Astrocyte (in vitro differentiated cells and primary cell): Measurements from ENCODE around the gene BLOC1S3. TPM values are rescaled to one million over a fixed set of nuclear protein-coding genes. Genes with fewer than 3 reads are reported as not detected.
A peak's percentile ranks its signal among the peaks of the same experiment; 100 is the strongest.

ENCODE experiments used
- DNase-seq: peaks from one replicate; pipeline ENCODE4 v3.0.0-alpha.2; 2010; ENCODE audit warnings: low read depth
- FAIRE-seq: peaks from 2 replicates; lab custom pipeline; 2011; peaks lifted over from hg19 to GRCh38; lab: Jason Lieb, UNC
- H2AFZ ChIP-seq: 2 replicates; pipeline ENCODE4 v1.6.0; 2012; ENCODE audit warnings: low read depth, low read length, inconsistent platforms
- H3K27ac ChIP-seq: 2 replicates; pipeline ENCODE4 v1.5.1; 2011; ENCODE audit warnings: low read depth, low read length, inconsistent platforms
- H3K27me3 ChIP-seq: 2 replicates; pipeline ENCODE4 v1.6.0; 2011; ENCODE audit warnings: low read length, inconsistent platforms; ENCODE audit not compliant: insufficient read depth
- H3K36me3 ChIP-seq: 2 replicates; pipeline ENCODE4 v1.5.1; 2011; ENCODE audit warnings: low read length, inconsistent platforms; ENCODE audit not compliant: insufficient read depth
- H3K4me1 ChIP-seq: 2 replicates; pipeline ENCODE4 v1.5.1; 2011; ENCODE audit warnings: low read length, inconsistent platforms; ENCODE audit not compliant: insufficient read depth
- H3K4me2 ChIP-seq: 2 replicates; pipeline ENCODE4 v1.6.0; 2012; ENCODE audit warnings: low read length, inconsistent platforms
- H3K4me3 ChIP-seq: 2 replicates; pipeline ENCODE4 v1.5.1; 2011; ENCODE audit warnings: low read depth, mild to moderate bottlenecking, low read length, inconsistent platforms; ENCODE audit not compliant: insufficient read depth
- H3K79me2 ChIP-seq: 2 replicates; pipeline ENCODE4 v1.6.0; 2012; ENCODE audit warnings: mild to moderate bottlenecking, low read length, inconsistent platforms; ENCODE audit not compliant: insufficient read depth
- H3K9ac ChIP-seq: 2 replicates; pipeline ENCODE4 v1.6.0; 2012; ENCODE audit warnings: mild to moderate bottlenecking, low read length, inconsistent platforms
- H3K9me3 ChIP-seq: 2 replicates; pipeline ENCODE4 v1.5.1; 2012; ENCODE audit warnings: low read depth, mild to moderate bottlenecking, low read length, inconsistent platforms; ENCODE audit not compliant: insufficient read depth
- H4K20me1 ChIP-seq: 2 replicates; pipeline ENCODE4 v1.6.0; 2012; ENCODE audit warnings: low read length, inconsistent platforms; ENCODE audit not compliant: insufficient read depth
- H3K27ac Mint-ChIP-seq: one replicate; pipeline ENCODE4 v1.8.0; 2021; ENCODE audit warnings: mild to moderate bottlenecking, mixed read lengths; ENCODE audit not compliant: unreplicated experiment
- H3K27me3 Mint-ChIP-seq: one replicate; pipeline ENCODE4 v1.8.0; 2021; ENCODE audit warnings: low read depth, mixed read lengths; ENCODE audit not compliant: unreplicated experiment
- H3K36me3 Mint-ChIP-seq: one replicate; pipeline ENCODE4 v1.8.0; 2021; ENCODE audit warnings: low read depth, mixed read lengths; ENCODE audit not compliant: unreplicated experiment
- H3K4me1 Mint-ChIP-seq: one replicate; pipeline ENCODE4 v1.8.0; 2021; ENCODE audit warnings: low read depth, mixed read lengths; ENCODE audit not compliant: unreplicated experiment
- H3K4me3 Mint-ChIP-seq: one replicate; pipeline ENCODE4 v1.8.0; 2021; ENCODE audit warnings: mild to moderate bottlenecking, moderate library complexity, mixed read lengths; ENCODE audit not compliant: unreplicated experiment
- H3K9me3 Mint-ChIP-seq: one replicate; pipeline ENCODE4 v1.8.0; 2021; ENCODE audit warnings: mild to moderate bottlenecking, mixed read lengths; ENCODE audit not compliant: unreplicated experiment
- CTCF ChIP-seq: IDR thresholded peaks from 2 replicates; pipeline ENCODE4 v1.5.1; 2011; ENCODE audit warnings: low read depth, mild to moderate bottlenecking, inconsistent platforms, low read length, moderate library complexity; ENCODE audit not compliant: insufficient read depth
- EZH2 ChIP-seq: IDR thresholded peaks from 2 replicates; pipeline ENCODE4 v1.6.1; 2012; ENCODE audit warnings: mild to moderate bottlenecking, low read length, inconsistent platforms; ENCODE audit not compliant: insufficient read depth
- total RNA-seq: library from RNA; stranded (reverse); gene quantifications from 2 replicates; pipeline ENCODE4 v1.2.1, GENCODE V29; 2021

Gene BLOC1S3
- total RNA-seq, 1 donor from 2014 or later: 14.5 TPM

GRCh38 chr19:45141203-45141900 is 37.2 kb upstream of the BLOC1S3 start:
- FAIRE-seq (no peak), DNase-seq (no peak)
- Histone ChIP-seq H3K4me3 (no peak overlapping the region), H3K9ac (no peak overlapping the region), H3K36me3 (peaks cover 3% of the 10 kb centered on the region), H3K4me2 (no peak overlapping the region), H3K27ac (no peak overlapping the region), H3K9me3 (no peaks in the 10 kb centered on the region), H3K27me3 (no peaks in the 10 kb centered on the region), H2AFZ (no peak overlapping the region), H3K79me2 (peaks cover 22% of the 10 kb centered on the region), H4K20me1 (peaks cover 36% of the 10 kb centered on the region), H3K4me1 (no peaks in the 10 kb centered on the region)
- Mint-ChIP-seq H3K27me3 (no peaks in the 10 kb centered on the region), H3K27ac (no peak overlapping the region), H3K36me3 (peaks cover 7% of the 10 kb centered on the region), H3K4me3 (no peak overlapping the region), H3K4me1 (peaks cover 12% of the 10 kb centered on the region), H3K9me3 (no peaks in the 10 kb centered on the region)
- TF ChIP-seq CTCF (no peak), EZH2 (no peak)

- Histone ChIP-seq H3K27me3 (no peaks in the 10 kb centered on the region), H3K4me2 (no peak overlapping the region), H3K9me3 (no peaks in the 10 kb centered on the region), H3K79me2 (peaks cover 14% of the 10 kb centered on the region), H2AFZ (no peak overlapping the region), H3K36me3 (peaks cover 3% of the 10 kb centered on the region), H3K4me1 (no peaks in the 10 kb centered on the region), H3K4me3 (no peak overlapping the region), H4K20me1 (peaks cover 28% of the 10 kb centered on the region), H3K9ac (no peak overlapping the region), H3K27ac (no peak overlapping the region)
- Mint-ChIP-seq H3K27ac (no peak overlapping the region), H3K4me3 (no peak overlapping the region), H3K9me3 (no peaks in the 10 kb centered on the region), H3K27me3 (no peaks in the 10 kb centered on the region), H3K36me3 (peaks cover 7% of the 10 kb centered on the region), H3K4me1 (peaks cover 6% of the 10 kb centered on the region)
- no peak for DNase-seq
- TF ChIP-seq EZH2: no peak
- no peak for TF ChIP-seq CTCF
- FAIRE-seq: no peak
Measured at GRCh38 chr19:45142016-45142725, 36.4 kb upstream of the BLOC1S3 start.

- no peak for DNase-seq
- no peaks in the 10 kb centered on the region for H3K27me3 ChIP-seq
- peaks cover 7% of the 10 kb centered on the region for H3K36me3 Mint-ChIP-seq
- H4K20me1 ChIP-seq: peaks cover 23% of the 10 kb centered on the region
- peaks cover 3% of the 10 kb centered on the region for H3K36me3 ChIP-seq
- no peak overlapping the region for H3K27ac ChIP-seq
- no peaks in the 10 kb centered on the region for H3K9me3 ChIP-seq
- no peaks in the 10 kb centered on the region for H3K4me1 ChIP-seq
- no peak overlapping the region for H3K4me3 ChIP-seq
- H3K79me2 ChIP-seq: peaks cover 9% of the 10 kb centered on the region
- no peak for TF ChIP-seq EZH2
- no peak for TF ChIP-seq CTCF
- H3K9ac ChIP-seq: no peak overlapping the region
- no peaks in the 10 kb centered on the region for H3K9me3 Mint-ChIP-seq
- no peak overlapping the region for H3K4me3 Mint-ChIP-seq
- H3K27me3 Mint-ChIP-seq: no peaks in the 10 kb centered on the region
- H3K4me2 ChIP-seq: no peak overlapping the region
- no peak overlapping the region for H2AFZ ChIP-seq
- FAIRE-seq: no peak
- peaks cover 3% of the 10 kb centered on the region for H3K4me1 Mint-ChIP-seq
- peak overlapping the region; percentile 64 for H3K27ac Mint-ChIP-seq
Measured at GRCh38 chr19:45142726-45143110, 35.9 kb upstream of the BLOC1S3 start.
